ENCODE results near the gene SDC3.

GRCh38 chr1:30857062-30857461 is 51.5 kb downstream of the SDC3 start:
- no peak for TF ChIP-seq CTCF (IDR thresholded peaks at IDR 0.05)
- TF ChIP-seq ZFX (IDR thresholded peaks at IDR 0.05; ENCODE audit: borderline replicate concordance): no peak
